OCI-LY7 (cell line): ENCODE measurements around the gene TMTC1. TPM values are rescaled to one million over a fixed set of nuclear protein-coding genes. Genes with fewer than 3 reads are reported as not detected.

Source experiments
- BruUV-seq: library from RNA; stranded (reverse); fragments of 400-500 nt; replicated peaks from 2 replicates; lab custom pipeline; 2021; lab: Mats Ljungman, UMichigan
- CTCF ChIA-PET: fragments of 300-600 bp; sonication (Branson Sonifier 250); formaldehyde crosslinking; loops from one replicate; lab custom pipeline; 2022; ENCODE audit warnings: antibody characterized with exemption; ENCODE audit not compliant: unreplicated experiment; lab: Charles Lee
- POLR2A ChIA-PET: fragments of 300-600 bp; sonication (Branson Sonifier 250); formaldehyde crosslinking; loops from one replicate; lab custom pipeline; 2022; ENCODE audit warnings: antibody characterized with exemption; lab: Charles Lee
- DNase-seq: peaks from one replicate; pipeline ENCODE4 v3.0.0-alpha.2; 2015; ENCODE audit warnings: low spot score
- H2AFZ ChIP-seq: fragments of 200-600 bp; sonication (generic), shearing (Covaris generic); 2 replicates; pipeline ENCODE4 v1.6.1; 2014; ENCODE audit warnings: mild to moderate bottlenecking, antibody characterized with exemption, low read length, moderate library complexity
- H3K27ac ChIP-seq: fragments of 200-600 bp; sonication (generic); 2 replicates; pipeline ENCODE4 v1.5.1; 2014; ENCODE audit warnings: mixed run types, low read depth, mild to moderate bottlenecking, moderate library complexity, low read length, inconsistent platforms; ENCODE audit not compliant: poor library complexity, severe bottlenecking
- H3K36me3 ChIP-seq: fragments of 200-600 bp; sonication (generic); 2 replicates; pipeline ENCODE4 v1.6.1; 2014; ENCODE audit warnings: mild to moderate bottlenecking, antibody characterized with exemption, low read length, moderate library complexity, mixed read lengths; ENCODE audit not compliant: insufficient read depth
- H3K4me1 ChIP-seq: fragments of 200-600 bp; sonication (generic); 2 replicates; pipeline ENCODE4 v1.5.1; 2014; ENCODE audit warnings: mild to moderate bottlenecking, low read length; ENCODE audit not compliant: insufficient read depth, poor library complexity, severe bottlenecking
- H3K4me2 ChIP-seq: fragments of 200-600 bp; sonication (generic); 2 replicates; pipeline ENCODE4 v1.6.1; 2014; ENCODE audit warnings: mild to moderate bottlenecking, low read length
- H3K4me3 ChIP-seq: fragments of 200-600 bp; sonication (generic); 2 replicates; pipeline ENCODE4 v1.5.1; 2014; ENCODE audit warnings: mild to moderate bottlenecking, low read depth, low read length; ENCODE audit not compliant: poor library complexity, severe bottlenecking
- H3K79me2 ChIP-seq: fragments of 200-600 bp; sonication (generic); 2 replicates; pipeline ENCODE4 v1.6.1; 2016; ENCODE audit warnings: low read depth, mild to moderate bottlenecking, low read length, moderate library complexity, mixed read lengths; ENCODE audit not compliant: insufficient read depth
- H3K9me2 ChIP-seq: fragments of 200-600 bp; sonication (generic); 2 replicates; pipeline ENCODE4 v1.6.1; 2016; ENCODE audit warnings: mild to moderate bottlenecking, low read length, mixed read lengths; ENCODE audit not compliant: insufficient read depth
- H3K9me3 ChIP-seq: fragments of 200-600 bp; sonication (generic); 2 replicates; pipeline ENCODE4 v1.6.1; 2014; ENCODE audit warnings: mild to moderate bottlenecking, mixed run types, low read length, mixed read lengths
- H4K20me1 ChIP-seq: fragments of 200-600 bp; sonication (generic); 2 replicates; pipeline ENCODE4 v1.6.1; 2014; ENCODE audit warnings: mild to moderate bottlenecking, antibody characterized with exemption, low read length, moderate library complexity, mixed read lengths; ENCODE audit not compliant: insufficient read depth
- EZH2phosphoT487 ChIP-seq: fragments of 200-600 bp; sonication (generic); IDR thresholded peaks from 2 replicates; pipeline ENCODE4 v1.6.1; 2018; ENCODE audit warnings: low read depth, borderline replicate concordance, mild to moderate bottlenecking, mixed run types, antibody characterized with exemption, low read length, moderate library complexity, mixed read lengths
- intact Hi-C: fragments of 100-400 bp; cut with micrococcal nuclease; formaldehyde crosslinking; loops from one replicate; pipeline ENCODE4 v1.10.0; 2022; ENCODE audit not compliant: unreplicated experiment
- total RNA-seq, 2 experiments: library from RNA; depleted of rRNA in 1 of 2; stranded (reverse); fragments of >200 nt in 1 of 2; shearing (Covaris generic) in 1 of 2; gene quantifications; 2 replicates each; pipeline ENCODE4 v1.2.3, GENCODE V29; 2014 to 2022
- TF ChIP-seq, protein P1 (sequence below): fragments of 200-600 bp; sonication (generic); conservative IDR thresholded peaks from 2 replicates; pipeline ENCODE4 v1.5.1; 2014; ENCODE audit warnings: mild to moderate bottlenecking, antibody characterized with exemption, low read length, moderate library complexity, mixed read lengths

Gene TMTC1
- total RNA-seq, 2 experiments from 2014 or later: not detected

DNA sequence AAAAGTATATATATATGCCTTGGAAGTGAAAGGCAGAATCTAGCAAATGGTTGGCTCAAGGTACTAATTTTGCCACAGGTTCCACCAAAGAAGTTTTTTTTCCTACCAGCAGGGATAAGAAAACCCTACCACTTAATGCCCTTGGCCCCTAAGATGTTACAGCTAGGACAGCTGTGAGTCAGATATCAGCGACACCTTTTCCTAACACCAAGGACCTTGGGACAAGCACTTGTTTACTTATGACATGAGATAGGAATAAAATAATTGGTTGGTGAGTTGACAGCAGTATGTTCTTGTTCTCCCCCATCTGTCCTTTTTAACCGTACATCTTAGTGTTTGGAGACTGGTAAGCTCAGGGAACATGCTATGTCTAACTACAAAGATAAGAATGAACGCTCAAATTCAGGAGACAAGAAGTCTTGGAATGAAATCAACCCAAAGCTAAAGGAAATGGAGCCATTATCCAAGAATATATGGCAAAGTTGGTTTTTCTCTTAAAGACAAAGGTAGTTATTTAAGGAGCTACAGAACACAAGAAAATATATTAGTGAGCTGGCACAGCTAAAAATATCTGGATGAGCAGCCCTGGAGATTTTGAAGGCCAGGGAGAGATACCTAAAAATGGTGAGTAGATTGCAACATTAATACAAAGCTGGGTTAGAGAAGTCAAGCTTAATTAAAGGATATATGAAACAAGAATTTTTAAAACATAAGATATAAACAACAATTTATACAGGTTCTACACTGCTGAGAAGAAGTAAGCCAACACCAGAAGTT lies 126.8 kb downstream of the TMTC1 start:
- Histone ChIP-seq H3K79me2 (no peaks in the 10 kb centered on the region), H3K9me3 (no peaks in the 10 kb centered on the region), H3K36me3 (no peaks in the 10 kb centered on the region), H3K4me1 (no peaks in the 10 kb centered on the region), H4K20me1 (no peaks in the 10 kb centered on the region; the same call in 1 of the 2 replicates), H3K4me2 (no peak overlapping the region), H3K4me3 (no peak overlapping the region), H3K9me2 (no peaks in the 10 kb centered on the region), H2AFZ (no peak overlapping the region), H3K27ac (no peak overlapping the region)
- POLR2A ChIA-PET: no interaction called here
- no TSS peak for BruUV-seq
- intact Hi-C loops: no loop called here
- TF ChIP-seq EZH2phosphoT487: no peak
- TF ChIP-seq, protein P1, sequence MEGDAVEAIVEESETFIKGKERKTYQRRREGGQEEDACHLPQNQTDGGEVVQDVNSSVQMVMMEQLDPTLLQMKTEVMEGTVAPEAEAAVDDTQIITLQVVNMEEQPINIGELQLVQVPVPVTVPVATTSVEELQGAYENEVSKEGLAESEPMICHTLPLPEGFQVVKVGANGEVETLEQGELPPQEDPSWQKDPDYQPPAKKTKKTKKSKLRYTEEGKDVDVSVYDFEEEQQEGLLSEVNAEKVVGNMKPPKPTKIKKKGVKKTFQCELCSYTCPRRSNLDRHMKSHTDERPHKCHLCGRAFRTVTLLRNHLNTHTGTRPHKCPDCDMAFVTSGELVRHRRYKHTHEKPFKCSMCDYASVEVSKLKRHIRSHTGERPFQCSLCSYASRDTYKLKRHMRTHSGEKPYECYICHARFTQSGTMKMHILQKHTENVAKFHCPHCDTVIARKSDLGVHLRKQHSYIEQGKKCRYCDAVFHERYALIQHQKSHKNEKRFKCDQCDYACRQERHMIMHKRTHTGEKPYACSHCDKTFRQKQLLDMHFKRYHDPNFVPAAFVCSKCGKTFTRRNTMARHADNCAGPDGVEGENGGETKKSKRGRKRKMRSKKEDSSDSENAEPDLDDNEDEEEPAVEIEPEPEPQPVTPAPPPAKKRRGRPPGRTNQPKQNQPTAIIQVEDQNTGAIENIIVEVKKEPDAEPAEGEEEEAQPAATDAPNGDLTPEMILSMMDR: no peak
- no peak for DNase-seq
- CTCF ChIA-PET: no interaction called here

DNA sequence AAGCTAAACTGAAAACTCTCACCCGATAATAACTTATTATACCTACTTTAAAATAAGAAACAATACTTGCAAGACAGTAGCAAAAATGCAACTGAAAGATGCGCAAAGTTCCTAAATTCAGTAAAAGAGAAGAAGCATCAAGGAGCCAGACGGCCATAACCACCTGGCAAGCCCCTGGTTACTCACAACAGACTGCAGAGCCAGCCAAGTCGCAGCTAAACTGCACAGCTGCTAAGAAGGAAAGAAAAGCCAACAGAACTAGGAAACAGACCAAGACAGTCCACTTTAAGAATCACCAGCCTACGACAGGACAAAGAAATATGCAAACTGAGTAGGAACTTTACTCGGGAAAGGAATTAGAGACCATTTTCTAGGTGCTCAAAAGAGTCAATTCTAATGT lies 127.9 kb downstream of the TMTC1 start:
- intact Hi-C loops: no loop called here
- Histone ChIP-seq H3K9me3 (no peaks in the 10 kb centered on the region), H4K20me1 (no peaks in the 10 kb centered on the region; the same call in 1 of the 2 replicates), H3K36me3 (no peaks in the 10 kb centered on the region), H3K79me2 (no peaks in the 10 kb centered on the region), H3K9me2 (no peaks in the 10 kb centered on the region), H3K4me2 (no peak overlapping the region), H2AFZ (no peak overlapping the region), H3K4me3 (no peak overlapping the region), H3K27ac (no peak overlapping the region), H3K4me1 (no peaks in the 10 kb centered on the region)
- TF ChIP-seq, protein P1: no peak
- no TSS peak for BruUV-seq
- DNase-seq: no peak
- CTCF ChIA-PET: no interaction called here
- POLR2A ChIA-PET: no interaction called here

DNA sequence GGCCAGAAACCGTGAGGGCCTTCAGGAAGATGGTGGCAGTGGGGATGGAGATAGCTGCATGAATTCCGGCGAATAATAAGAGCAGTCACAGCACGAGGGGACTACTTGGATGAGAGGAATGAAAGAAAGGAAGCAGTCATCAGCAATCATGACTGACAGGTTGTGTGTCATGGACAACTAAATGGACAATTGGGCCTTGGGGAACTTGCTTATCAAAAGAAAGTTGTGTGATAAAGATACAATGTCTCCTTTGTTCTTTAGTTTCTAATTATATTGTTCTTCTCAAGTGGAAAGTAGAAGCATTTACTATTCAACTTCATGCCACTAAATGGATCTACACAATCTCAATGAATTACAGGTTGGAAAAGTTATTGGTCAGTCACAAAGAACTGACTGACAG lies 130.5 kb downstream of the TMTC1 start:
- ChIA-PET POLR2A (no interaction called here), CTCF (no interaction called here)
- intact Hi-C loops: no loop called here
- no peak overlapping the region for H2AFZ ChIP-seq
- H3K9me3 ChIP-seq: no peaks in the 10 kb centered on the region
- no peaks in the 10 kb centered on the region for H3K4me1 ChIP-seq
- no peak for TF ChIP-seq EZH2phosphoT487
- TF ChIP-seq, protein P1: no peak
- no peak overlapping the region for H3K27ac ChIP-seq
- H4K20me1 ChIP-seq: no peaks in the 10 kb centered on the region; the same call in 1 of the 2 replicates
- H3K9me2 ChIP-seq: no peaks in the 10 kb centered on the region
- no TSS peak for BruUV-seq
- DNase-seq: no peak
- H3K79me2 ChIP-seq: no peaks in the 10 kb centered on the region
- no peaks in the 10 kb centered on the region for H3K36me3 ChIP-seq
- H3K4me2 ChIP-seq: no peak overlapping the region
- H3K4me3 ChIP-seq: no peak overlapping the region
